ENCODE measurements around the gene EIF4G3.

EIF4G3 gene

DNA sequence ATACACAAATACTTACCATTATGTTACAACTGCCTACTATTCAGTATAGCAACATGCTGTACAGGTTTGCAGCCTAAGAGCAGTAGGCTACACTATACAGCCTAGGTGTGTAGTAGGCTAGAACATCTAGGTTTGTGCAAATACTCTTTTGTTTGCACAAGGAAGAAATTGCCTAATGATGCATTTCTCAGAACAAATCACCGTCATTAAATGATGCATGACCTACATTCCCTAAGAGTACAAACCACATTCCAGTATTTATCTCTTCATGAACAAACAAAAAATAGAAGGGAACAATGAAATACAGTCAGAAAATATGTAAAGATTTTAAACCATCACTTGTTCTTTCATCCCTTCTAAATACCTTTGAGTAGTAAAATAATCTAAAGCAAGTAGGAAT lies 279.9 kb downstream of the EIF4G3 start:
- TF ChIP-seq RAD21 (IDR thresholded peaks at IDR 0.05; ENCODE audit: low read depth) = no peak
- TF ChIP-seq EP300 (IDR thresholded peaks at IDR 0.05; ENCODE audit: borderline replicate concordance) = no peak
- TF ChIP-seq TAF1 (IDR thresholded peaks at IDR 0.05; ENCODE audit: low read depth) = no peak
- TF ChIP-seq FOXM1 (IDR thresholded peaks at IDR 0.05; ENCODE audit: borderline replicate concordance, low read depth) = no peak
- TF ChIP-seq ZBTB7A (IDR thresholded peaks at IDR 0.05; ENCODE audit: low read depth) = no peak
- TF ChIP-seq, protein P1, sequence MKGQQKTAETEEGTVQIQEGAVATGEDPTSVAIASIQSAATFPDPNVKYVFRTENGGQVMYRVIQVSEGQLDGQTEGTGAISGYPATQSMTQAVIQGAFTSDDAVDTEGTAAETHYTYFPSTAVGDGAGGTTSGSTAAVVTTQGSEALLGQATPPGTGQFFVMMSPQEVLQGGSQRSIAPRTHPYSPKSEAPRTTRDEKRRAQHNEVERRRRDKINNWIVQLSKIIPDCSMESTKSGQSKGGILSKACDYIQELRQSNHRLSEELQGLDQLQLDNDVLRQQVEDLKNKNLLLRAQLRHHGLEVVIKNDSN (IDR thresholded peaks at IDR 0.05) = no peak
- peak; percentile 15; the same call in 1 of the 2 replicates for TF ChIP-seq TEAD4 (IDR thresholded peaks at IDR 0.05)
- 0 out of 2 replicates have a peak, but pooled peaks have one; percentile 28 for TF ChIP-seq CEBPB (IDR thresholded peaks at IDR 0.05)
- no peak for TF ChIP-seq CREB1 (IDR thresholded peaks at IDR 0.05; ENCODE audit: low read depth)
- TF ChIP-seq, protein P2, sequence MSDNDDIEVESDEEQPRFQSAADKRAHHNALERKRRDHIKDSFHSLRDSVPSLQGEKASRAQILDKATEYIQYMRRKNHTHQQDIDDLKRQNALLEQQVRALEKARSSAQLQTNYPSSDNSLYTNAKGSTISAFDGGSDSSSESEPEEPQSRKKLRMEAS (IDR thresholded peaks at IDR 0.05) = no peak
- TF ChIP-seq YY1 (IDR thresholded peaks at IDR 0.05; ENCODE audit: low read depth) = no peak
- TF ChIP-seq TCF12 (IDR thresholded peaks at IDR 0.05; ENCODE audit: low read depth) = no peak

DNA sequence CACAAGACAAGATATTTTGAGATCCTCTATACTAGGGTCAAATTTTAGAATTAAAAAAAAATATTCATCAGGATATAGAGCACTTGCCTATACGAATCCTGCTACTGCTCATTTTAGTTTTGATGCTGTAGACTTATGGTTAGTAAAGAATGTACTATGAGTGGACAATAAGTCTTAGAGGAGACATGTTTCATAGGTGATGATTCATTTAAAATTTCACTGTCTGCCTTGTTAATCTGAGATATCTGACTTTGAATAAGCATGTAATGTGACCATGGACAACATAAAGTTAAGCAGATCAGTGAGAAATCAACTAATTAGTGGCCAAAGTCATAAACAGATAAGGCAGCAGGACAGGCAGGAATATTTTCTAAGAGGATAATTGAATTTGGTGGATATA lies 282.8 kb downstream of the EIF4G3 start:
- TF ChIP-seq, protein P1 (IDR thresholded peaks at IDR 0.05) = no peak
- no peak for TF ChIP-seq TEAD4 (IDR thresholded peaks at IDR 0.05)
- no peak for TF ChIP-seq ZBTB7A (IDR thresholded peaks at IDR 0.05; ENCODE audit: low read depth)
- no peak for TF ChIP-seq CEBPB (IDR thresholded peaks at IDR 0.05)
- TF ChIP-seq EGR1 (IDR thresholded peaks at IDR 0.05) = no peak
- TF ChIP-seq FOXM1 (IDR thresholded peaks at IDR 0.05; ENCODE audit: borderline replicate concordance, low read depth) = no peak
- TF ChIP-seq, protein P2 (IDR thresholded peaks at IDR 0.05) = no peak
- TF ChIP-seq EP300 (IDR thresholded peaks at IDR 0.05; ENCODE audit: borderline replicate concordance) = no peak
- TF ChIP-seq TAF1 (IDR thresholded peaks at IDR 0.05; ENCODE audit: low read depth) = no peak
- no peak for TF ChIP-seq RAD21 (IDR thresholded peaks at IDR 0.05; ENCODE audit: low read depth)
- no peak for TF ChIP-seq TCF12 (IDR thresholded peaks at IDR 0.05; ENCODE audit: low read depth)

DNA sequence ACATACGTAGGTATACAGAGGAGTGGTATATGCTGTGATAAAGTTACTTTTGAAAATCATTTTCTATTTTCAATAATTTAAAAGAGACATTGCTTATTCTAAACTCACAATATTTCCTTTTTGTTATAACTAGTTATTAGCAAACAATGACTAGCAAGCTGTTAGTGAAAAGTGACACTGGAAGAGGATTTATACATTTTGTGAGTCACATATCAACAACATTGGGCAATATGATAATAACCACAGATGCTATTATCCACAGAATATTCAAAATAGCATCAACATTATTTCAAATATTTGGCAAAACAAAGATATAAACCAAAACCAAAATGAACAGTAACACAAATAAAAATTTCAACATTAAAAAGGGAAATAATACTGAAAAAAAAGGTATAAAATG lies 285.6 kb downstream of the EIF4G3 start:
- TF ChIP-seq ZBTB7A (IDR thresholded peaks at IDR 0.05; ENCODE audit: low read depth) (no peak), NFIC (IDR thresholded peaks at IDR 0.05) (no peak), TCF12 (IDR thresholded peaks at IDR 0.05; ENCODE audit: low read depth) (no peak)
- TF ChIP-seq, protein P2 (IDR thresholded peaks at IDR 0.05) = no peak
- TF ChIP-seq, protein P3, sequence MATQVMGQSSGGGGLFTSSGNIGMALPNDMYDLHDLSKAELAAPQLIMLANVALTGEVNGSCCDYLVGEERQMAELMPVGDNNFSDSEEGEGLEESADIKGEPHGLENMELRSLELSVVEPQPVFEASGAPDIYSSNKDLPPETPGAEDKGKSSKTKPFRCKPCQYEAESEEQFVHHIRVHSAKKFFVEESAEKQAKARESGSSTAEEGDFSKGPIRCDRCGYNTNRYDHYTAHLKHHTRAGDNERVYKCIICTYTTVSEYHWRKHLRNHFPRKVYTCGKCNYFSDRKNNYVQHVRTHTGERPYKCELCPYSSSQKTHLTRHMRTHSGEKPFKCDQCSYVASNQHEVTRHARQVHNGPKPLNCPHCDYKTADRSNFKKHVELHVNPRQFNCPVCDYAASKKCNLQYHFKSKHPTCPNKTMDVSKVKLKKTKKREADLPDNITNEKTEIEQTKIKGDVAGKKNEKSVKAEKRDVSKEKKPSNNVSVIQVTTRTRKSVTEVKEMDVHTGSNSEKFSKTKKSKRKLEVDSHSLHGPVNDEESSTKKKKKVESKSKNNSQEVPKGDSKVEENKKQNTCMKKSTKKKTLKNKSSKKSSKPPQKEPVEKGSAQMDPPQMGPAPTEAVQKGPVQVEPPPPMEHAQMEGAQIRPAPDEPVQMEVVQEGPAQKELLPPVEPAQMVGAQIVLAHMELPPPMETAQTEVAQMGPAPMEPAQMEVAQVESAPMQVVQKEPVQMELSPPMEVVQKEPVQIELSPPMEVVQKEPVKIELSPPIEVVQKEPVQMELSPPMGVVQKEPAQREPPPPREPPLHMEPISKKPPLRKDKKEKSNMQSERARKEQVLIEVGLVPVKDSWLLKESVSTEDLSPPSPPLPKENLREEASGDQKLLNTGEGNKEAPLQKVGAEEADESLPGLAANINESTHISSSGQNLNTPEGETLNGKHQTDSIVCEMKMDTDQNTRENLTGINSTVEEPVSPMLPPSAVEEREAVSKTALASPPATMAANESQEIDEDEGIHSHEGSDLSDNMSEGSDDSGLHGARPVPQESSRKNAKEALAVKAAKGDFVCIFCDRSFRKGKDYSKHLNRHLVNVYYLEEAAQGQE (IDR thresholded peaks at IDR 0.05; ENCODE audit: low read depth) = no peak

DNA sequence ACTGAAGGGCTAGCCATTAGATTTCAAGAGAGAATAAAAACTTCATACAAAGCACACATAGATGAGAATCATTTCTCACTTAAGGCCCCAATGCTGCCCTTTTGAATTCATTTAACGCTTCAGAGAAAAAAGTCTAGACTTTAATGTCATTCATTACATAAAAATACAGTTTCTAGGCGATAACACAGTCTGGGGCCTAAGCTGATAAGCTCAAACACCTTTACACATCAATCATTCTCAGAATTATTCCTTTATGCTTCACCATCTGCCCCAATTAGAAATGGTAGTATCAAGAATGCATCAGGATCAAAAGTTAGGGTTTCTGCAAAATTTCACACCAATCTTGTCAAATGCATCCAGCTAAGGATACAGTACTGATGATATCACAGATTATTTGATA lies 289.5 kb downstream of the EIF4G3 start:
- TF ChIP-seq, protein P3 (IDR thresholded peaks at IDR 0.05; ENCODE audit: low read depth) = no peak
- TF ChIP-seq NFIC (IDR thresholded peaks at IDR 0.05) (no peak), CEBPB (IDR thresholded peaks at IDR 0.05) (no peak), CREB1 (IDR thresholded peaks at IDR 0.05; ENCODE audit: low read depth) (no peak), FOXM1 (IDR thresholded peaks at IDR 0.05; ENCODE audit: borderline replicate concordance, low read depth) (no peak), EGR1 (IDR thresholded peaks at IDR 0.05) (no peak), EP300 (IDR thresholded peaks at IDR 0.05; ENCODE audit: borderline replicate concordance) (no peak), RAD21 (IDR thresholded peaks at IDR 0.05; ENCODE audit: low read depth) (no peak), ZBTB7A (IDR thresholded peaks at IDR 0.05; ENCODE audit: low read depth) (no peak), YY1 (IDR thresholded peaks at IDR 0.05; ENCODE audit: low read depth) (no peak), TAF1 (IDR thresholded peaks at IDR 0.05; ENCODE audit: low read depth) (no peak), TCF12 (IDR thresholded peaks at IDR 0.05; ENCODE audit: low read depth) (no peak), TEAD4 (IDR thresholded peaks at IDR 0.05) (no peak)
- TF ChIP-seq, protein P1 (IDR thresholded peaks at IDR 0.05) = no peak
- TF ChIP-seq, protein P2 (IDR thresholded peaks at IDR 0.05) = no peak

DNA sequence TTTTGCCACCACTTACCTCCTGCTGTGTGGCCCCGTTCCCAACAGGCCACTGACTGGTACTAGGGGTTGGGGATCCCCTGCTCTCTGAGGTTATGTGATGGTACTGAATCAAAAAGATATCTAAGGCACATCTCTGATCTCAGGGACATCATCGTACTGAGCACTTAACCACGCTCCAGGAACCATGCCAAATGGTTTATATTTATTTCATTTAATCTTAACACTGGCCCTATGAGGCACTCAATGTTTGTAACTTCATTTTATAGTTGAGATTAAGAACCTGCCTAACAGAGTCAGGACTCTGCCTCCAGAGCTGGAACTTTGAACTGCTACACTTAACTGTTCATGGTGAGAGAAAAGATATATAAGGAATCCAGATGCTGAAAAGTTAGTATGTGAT lies 291.6 kb downstream of the EIF4G3 start:
- TF ChIP-seq TEAD4 (IDR thresholded peaks at IDR 0.05) (no peak), CREB1 (IDR thresholded peaks at IDR 0.05; ENCODE audit: low read depth) (no peak), EGR1 (IDR thresholded peaks at IDR 0.05) (no peak), TAF1 (IDR thresholded peaks at IDR 0.05; ENCODE audit: low read depth) (no peak), EP300 (IDR thresholded peaks at IDR 0.05; ENCODE audit: borderline replicate concordance) (no peak), ZBTB7A (IDR thresholded peaks at IDR 0.05; ENCODE audit: low read depth) (no peak), CEBPB (IDR thresholded peaks at IDR 0.05) (no peak), RAD21 (IDR thresholded peaks at IDR 0.05; ENCODE audit: low read depth) (no peak), TCF12 (IDR thresholded peaks at IDR 0.05; ENCODE audit: low read depth) (no peak), FOXM1 (IDR thresholded peaks at IDR 0.05; ENCODE audit: borderline replicate concordance, low read depth) (no peak), NFIC (IDR thresholded peaks at IDR 0.05) (no peak), YY1 (IDR thresholded peaks at IDR 0.05; ENCODE audit: low read depth) (no peak)
- TF ChIP-seq, protein P2 (IDR thresholded peaks at IDR 0.05) = no peak
- TF ChIP-seq, protein P1 (IDR thresholded peaks at IDR 0.05) = no peak
- TF ChIP-seq, protein P3 (IDR thresholded peaks at IDR 0.05; ENCODE audit: low read depth) = no peak
